GM19025 (cell line): ENCODE measurements around the gene ZDHHC22.

Experiments used
- ATAC-seq: cut with Tn5 transposase; IDR thresholded peaks from one replicate; pipeline ENCODE4 v1.9.1; 2021; ENCODE audit warnings: mild to moderate bottlenecking, low read depth, moderate library complexity; ENCODE audit not compliant: unreplicated experiment

ZDHHC22 gene

GRCh38 chr14:77131206-77131605 lies 10.4 kb downstream of the ZDHHC22 start:
- ATAC-seq: no peak

- no peak for ATAC-seq
Observed at GRCh38 chr14:77130386-77130785, 11.2 kb downstream of the ZDHHC22 start.

- ATAC-seq: no peak
Observed at GRCh38 chr14:77128414-77128891, 13.1 kb downstream of the ZDHHC22 start.

GRCh38 chr14:77126461-77126990 lies 15.1 kb downstream of the ZDHHC22 start:
- no peak for ATAC-seq

- no peak for ATAC-seq
Observed at GRCh38 chr14:77125823-77126325, 15.7 kb downstream of the ZDHHC22 start.

- ATAC-seq: no peak
Observed at GRCh38 chr14:77125281-77125801, 16.2 kb downstream of the ZDHHC22 start.

GRCh38 chr14:77124345-77125280 lies 17.0 kb downstream of the ZDHHC22 start:
- ATAC-seq: no peak

- no peak for ATAC-seq
Observed at GRCh38 chr14:77123381-77124325, 17.9 kb downstream of the ZDHHC22 start.

GRCh38 chr14:77122526-77123125 lies 19.0 kb downstream of the ZDHHC22 start:
- no peak for ATAC-seq

- ATAC-seq: peak; percentile 86
Observed at GRCh38 chr14:77120771-77121743, 20.5 kb downstream of the ZDHHC22 start.

- no peak for ATAC-seq
Observed at GRCh38 chr14:77119851-77120250, 21.7 kb downstream of the ZDHHC22 start.

GRCh38 chr14:77116172-77116817 lies 25.3 kb downstream of the ZDHHC22 start:
- ATAC-seq: no peak

GRCh38 chr14:77114609-77115008 lies 27.0 kb downstream of the ZDHHC22 start:
- no peak for ATAC-seq

GRCh38 chr14:77113644-77114043 lies 27.9 kb downstream of the ZDHHC22 start:
- ATAC-seq: no peak

GRCh38 chr14:77111021-77111420 lies 30.6 kb downstream of the ZDHHC22 start:
- ATAC-seq: no peak

- ATAC-seq: no peak
Observed at GRCh38 chr14:77110286-77110685, 31.3 kb downstream of the ZDHHC22 start.

- no peak for ATAC-seq
Observed at GRCh38 chr14:77109656-77110055, 31.9 kb downstream of the ZDHHC22 start.

- no peak for ATAC-seq
Observed at GRCh38 chr14:77108753-77109152, 32.8 kb downstream of the ZDHHC22 start.
